K562 (cell line): ENCODE measurements around the gene CHD3. TPM values are rescaled to one million over a fixed set of nuclear protein-coding genes. Genes with fewer than 3 reads are reported as not detected.
A peak's percentile ranks its signal among the peaks of the same experiment; 100 is the strongest.

Experiments
- ATAC-seq: fragments of 200-7000 bp; cut with Tn5 transposase; 3 replicates; pipeline ENCODE4 v1.9.1; 2020; ENCODE audit warnings: moderate library complexity
- BruUV-seq: library from RNA; stranded (reverse); fragments of 400-500 nt; replicated peaks from 2 replicates; lab custom pipeline; 2021; lab: Mats Ljungman, UMichigan
- CTCF ChIA-PET: fragments of 300-600 bp; formaldehyde crosslinking; extraction: SDS; loops from one replicate; lab custom pipeline; 2021; ENCODE audit warnings: low intra/inter-chr PET ratio; lab: Yijun Ruan, JAX
- POLR2A ChIA-PET: fragments of 300-600, 350-650 bp; sonication (Branson Sonifier 250); formaldehyde crosslinking; extraction: SDS; loops from one replicate; lab custom pipeline; 2021; ENCODE audit warnings: antibody characterized with exemption, inconsistent platforms; lab: Yijun Ruan, JAX
- DNase-seq, 4 experiments: peaks; one replicate each; pipeline versions ENCODE4 v3.0.0 to v3.0.0-alpha.2; 2011 to 2018; ENCODE audit warnings: low spot score in 3 of 4, mixed read lengths in 3 of 4; ENCODE audit errors: extremely low read depth in 1 of 4
- FAIRE-seq: peaks from 2 replicates; lab custom pipeline; 2011; peaks lifted over from hg19 to GRCh38; lab: Jason Lieb, UNC
- H2AFZ ChIP-seq: 2 replicates; pipeline ENCODE4 v1.6.0; 2011; ENCODE audit warnings: low read depth, low read length, control low read depth, inconsistent platforms
- H3K27ac ChIP-seq: fragments of 200-600 bp; 3 replicates; pipeline ENCODE4 v1.8.0; 2011; ENCODE audit warnings: low read depth, mild to moderate bottlenecking, control low read depth, inconsistent platforms, low read length, moderate library complexity, mixed read lengths; ENCODE audit errors: extremely low read depth
- H3K27me3 ChIP-seq, 2 experiments: fragments of 300-600 bp in 1 of 2; 2 replicates in 1 of 2; 3 replicates in 1 of 2; pipeline versions ENCODE4 v1.6.0 to v1.8.0; 2011; ENCODE audit warnings: inconsistent platforms in 2 of 2, low read length in 2 of 2, mild to moderate bottlenecking in 1 of 2, mixed read lengths in 1 of 2, moderate library complexity in 1 of 2; ENCODE audit not compliant: control insufficient read depth in 2 of 2, insufficient read depth in 2 of 2
- H3K36me3 ChIP-seq: fragments of 300-600 bp; 3 replicates; pipeline ENCODE4 v1.8.0; 2011; ENCODE audit warnings: mild to moderate bottlenecking, low read length, inconsistent platforms; ENCODE audit not compliant: control insufficient read depth, insufficient read depth
- H3K4me1 ChIP-seq, 2 experiments: fragments of 200-600 bp in 1 of 2; replicated peaks in 1 of 2; 2 replicates in 1 of 2; 3 replicates in 1 of 2; pipeline versions ENCODE4 v1.5.1 to v1.8.0; 2011; ENCODE audit warnings: inconsistent platforms in 2 of 2, low read length in 2 of 2, mild to moderate bottlenecking in 1 of 2, mixed read lengths in 1 of 2, moderate library complexity in 1 of 2; ENCODE audit not compliant: control insufficient read depth in 2 of 2, insufficient read depth in 2 of 2
- H3K4me2 ChIP-seq: 2 replicates; pipeline ENCODE4 v1.6.1; 2011; ENCODE audit warnings: low read length, control low read depth, inconsistent platforms, mixed read lengths; ENCODE audit not compliant: insufficient read depth
- H3K4me3 ChIP-seq: fragments of 200-600 bp; sonication (generic), shearing (Covaris generic); 2 replicates; pipeline ENCODE4 v1.5.1; 2016; ENCODE audit warnings: control low read depth, inconsistent platforms
- H3K79me2 ChIP-seq: fragments of 200-600 bp; 3 replicates; pipeline ENCODE4 v1.8.0; 2011; ENCODE audit warnings: low read length, inconsistent platforms; ENCODE audit not compliant: control insufficient read depth, insufficient read depth
- H3K9ac ChIP-seq, 2 experiments: 2 replicates each; pipeline versions ENCODE4 v1.6.0 to v1.6.1; 2011; ENCODE audit warnings: low read depth in 2 of 2, low read length in 2 of 2, control low read depth in 1 of 2, inconsistent platforms in 1 of 2, mild to moderate bottlenecking in 1 of 2, mixed read lengths in 1 of 2; ENCODE audit not compliant: insufficient read depth in 1 of 2
- H3K9me1 ChIP-seq: one replicate; pipeline ENCODE4 v1.6.0; 2011; ENCODE audit warnings: inconsistent platforms, mild to moderate bottlenecking, low read length, moderate library complexity; ENCODE audit not compliant: control insufficient read depth, insufficient read depth
- H3K9me3 ChIP-seq: replicated peaks from 2 replicates; pipeline ENCODE4 v1.5.1; 2011; ENCODE audit warnings: low read depth, low read length, inconsistent platforms; ENCODE audit not compliant: control insufficient read depth, insufficient read depth
- H4K20me1 ChIP-seq: replicated peaks from 2 replicates; pipeline ENCODE4 v1.6.1; 2011; ENCODE audit warnings: low read length, inconsistent platforms, mixed read lengths; ENCODE audit not compliant: control insufficient read depth, insufficient read depth
- CBFB ChIP-seq: sonication (generic); formaldehyde crosslinking; IDR thresholded peaks from 2 replicates; pipeline ENCODE4 v1.4.0; 2020; ENCODE audit warnings: mild to moderate bottlenecking, missing genetic modification reagents
- CTBP1 ChIP-seq: fragments of 450-650 bp; IDR thresholded peaks from 2 replicates; pipeline ENCODE4 v1.6.1; 2016; ENCODE audit warnings: borderline replicate concordance
- DPF2 ChIP-seq: fragments of 450-650 bp; IDR thresholded peaks from 2 replicates; pipeline ENCODE4 v1.6.1; 2016
- GTF2E2 ChIP-seq: fragments of 200-800 bp; sonication (Bioruptor generic); IDR thresholded peaks from 2 replicates; pipeline ENCODE4 v1.6.1; 2016; ENCODE audit warnings: missing genetic modification characterization, missing compliant biosample characterization
- NFIC ChIP-seq: fragments of 450-650 bp; IDR thresholded peaks from 2 replicates; pipeline ENCODE4 v1.6.1; 2017; ENCODE audit warnings: mild to moderate bottlenecking, inconsistent platforms
- NFRKB ChIP-seq: fragments of 450-650 bp; IDR thresholded peaks from 2 replicates; pipeline ENCODE4 v1.6.1; 2016; ENCODE audit warnings: low read depth
- RBFOX2 ChIP-seq: fragments of 200-400 bp; formaldehyde crosslinking; IDR thresholded peaks from 2 replicates; pipeline ENCODE4 v1.6.1; 2017; ENCODE audit warnings: low read depth, mild to moderate bottlenecking, low read length, moderate library complexity
- SRF ChIP-seq, 2 experiments: fragments of 250-450, 450-650 bp in 1 of 2; sonication (Bioruptor Pico) in 1 of 2; sonication (generic) in 1 of 2; formaldehyde crosslinking; IDR thresholded peaks; 2 replicates each; pipeline versions ENCODE4 v1.5.0 to v1.5.1; 2020 to 2022; ENCODE audit warnings: mild to moderate bottlenecking in 1 of 2, missing genetic modification reagents in 1 of 2
- ZNF124 ChIP-seq: sonication (generic); formaldehyde crosslinking; IDR thresholded peaks from 2 replicates; pipeline ENCODE4 v1.8.1; 2022; ENCODE audit warnings: missing genetic modification reagents
- WGBS: fragments of 100-300 bp; shearing (Covaris generic); methylation state at CpG from one replicate; pipeline ENCODE4 v1.1.6; 2016; ENCODE audit warnings: low coverage, mixed read lengths; ENCODE audit not compliant: insufficient coverage; ENCODE audit errors: missing lambda C conversion rate; 5-methylcytosine and 5-hydroxymethylcytosine counted together
- in situ Hi-C: fragments of 300-500 bp; cut with MboI; formaldehyde crosslinking; loops from 4 replicates; pipeline ENCODE4 v1.15.0; 2018; ENCODE audit warnings: inconsistent platforms, mixed read lengths
- intact Hi-C: fragments of 100-400 bp; cut with micrococcal nuclease; formaldehyde crosslinking; loops from 2 replicates; pipeline ENCODE4 v1.14.2; 2022
- polyA plus RNA-seq, 8 experiments: library from polyadenylated mRNA; depleted of rRNA in 4 of 8; stranded (reverse) in 5 of 8; unstranded in 3 of 8; fragments of >200 nt; fragmentation: Nextera tagmentation in 2 of 8; fragmentation: Illumina TruSeq in 1 of 8; extraction: Ambion mirVana in 2 of 8; extraction: Trizol in 1 of 8; gene quantifications; 2 replicates each; pipeline versions ENCODE4 v1.2.1 to v1.2.3, GENCODE V29; 2011 to 2014; ENCODE audit warnings: inconsistent platforms in 1 of 8, missing spikeins in 1 of 8
- total RNA-seq, 7 experiments: library from RNA; depleted of rRNA in 6 of 7; stranded (reverse); fragments of >200 nt in 6 of 7; fragmentation: Illumina TruSeq in 2 of 7; extraction: Trizol in 2 of 7; gene quantifications; 2 replicates each; pipeline versions ENCODE4 v1.2.1 to v1.2.3, GENCODE V29; 2011 to 2021; ENCODE audit warnings: low replicate concordance in 1 of 7
- TF ChIP-seq, protein P1 (sequence below), 3 experiments: IDR thresholded peaks in 2 of 3; conservative IDR thresholded peaks in 1 of 3; 2 replicates each; pipeline ENCODE4 v1.5.1; 2011 to 2012; ENCODE audit warnings: low read length in 3 of 3, mild to moderate bottlenecking in 3 of 3, control low read depth in 2 of 3, improper control_type of control experiment in 1 of 3, inconsistent platforms in 1 of 3, low read depth in 1 of 3, mixed read lengths in 1 of 3, moderate library complexity in 1 of 3; ENCODE audit not compliant: insufficient read depth in 2 of 3
- TF ChIP-seq, protein P2 (sequence below), 2 experiments: fragments of 450-650 bp; IDR thresholded peaks; 2 replicates each; pipeline ENCODE4 v1.6.1; 2016
- TF ChIP-seq, protein P3 (sequence below), 2 experiments: fragments of 200-800 bp in 1 of 2; sonication (Bioruptor generic) in 1 of 2; sonication (generic) in 1 of 2; formaldehyde crosslinking in 1 of 2; IDR thresholded peaks in 1 of 2; conservative IDR thresholded peaks in 1 of 2; 2 replicates each; pipeline versions ENCODE4 v1.5.0 to v1.6.1; 2016 to 2020; ENCODE audit warnings: missing compliant biosample characterization in 1 of 2, missing genetic modification characterization in 1 of 2, missing genetic modification reagents in 1 of 2
- TF ChIP-seq, protein P4 (sequence below): fragments of 250-450 bp; sonication (Bioruptor Pico); IDR thresholded peaks from 2 replicates; pipeline ENCODE4 v1.8.0; 2022; ENCODE audit warnings: inconsistent platforms, mild to moderate bottlenecking, moderate library complexity, borderline replicate concordance

Gene CHD3
- total and polyA plus RNA-seq, 9 of the 15 experiments (the other 6 are each of a cell fraction or from before 2014, with no cell fraction given), result 0.39 to 38.2 (median 21.2) TPM

DNA sequence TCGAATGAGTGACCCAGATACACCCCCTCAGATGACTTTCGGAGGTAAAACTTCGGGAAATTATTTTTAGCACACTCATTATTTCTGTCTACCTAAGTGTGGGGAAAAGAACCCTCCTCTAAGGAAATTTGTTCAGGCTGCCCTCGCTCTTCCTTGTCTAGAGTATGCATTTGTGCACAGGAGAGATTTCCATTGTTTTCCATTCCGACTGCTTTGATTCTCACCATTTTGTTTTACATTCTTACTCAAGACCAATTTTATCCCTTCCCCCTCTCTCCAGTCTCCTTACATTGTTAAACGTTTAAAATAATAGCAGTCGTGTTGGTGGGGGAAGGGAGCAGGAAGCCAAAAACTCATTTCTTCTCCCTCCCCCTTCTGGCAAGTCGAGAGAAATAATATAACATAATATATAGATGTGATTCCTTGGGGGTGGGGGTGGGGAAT is 1.5 kb upstream of the CHD3 start (continued):
- TF ChIP-seq, protein P1, sequence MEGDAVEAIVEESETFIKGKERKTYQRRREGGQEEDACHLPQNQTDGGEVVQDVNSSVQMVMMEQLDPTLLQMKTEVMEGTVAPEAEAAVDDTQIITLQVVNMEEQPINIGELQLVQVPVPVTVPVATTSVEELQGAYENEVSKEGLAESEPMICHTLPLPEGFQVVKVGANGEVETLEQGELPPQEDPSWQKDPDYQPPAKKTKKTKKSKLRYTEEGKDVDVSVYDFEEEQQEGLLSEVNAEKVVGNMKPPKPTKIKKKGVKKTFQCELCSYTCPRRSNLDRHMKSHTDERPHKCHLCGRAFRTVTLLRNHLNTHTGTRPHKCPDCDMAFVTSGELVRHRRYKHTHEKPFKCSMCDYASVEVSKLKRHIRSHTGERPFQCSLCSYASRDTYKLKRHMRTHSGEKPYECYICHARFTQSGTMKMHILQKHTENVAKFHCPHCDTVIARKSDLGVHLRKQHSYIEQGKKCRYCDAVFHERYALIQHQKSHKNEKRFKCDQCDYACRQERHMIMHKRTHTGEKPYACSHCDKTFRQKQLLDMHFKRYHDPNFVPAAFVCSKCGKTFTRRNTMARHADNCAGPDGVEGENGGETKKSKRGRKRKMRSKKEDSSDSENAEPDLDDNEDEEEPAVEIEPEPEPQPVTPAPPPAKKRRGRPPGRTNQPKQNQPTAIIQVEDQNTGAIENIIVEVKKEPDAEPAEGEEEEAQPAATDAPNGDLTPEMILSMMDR (IDR thresholded peaks at IDR 0.05 in 2 of 3, conservative IDR thresholded peaks at IDR 0.05 in 1 of 3; ENCODE audit: insufficient read depth in 2 of 3, low read depth in 1 of 3, low read length in 3 of 3), result 0 out of 6 replicates have a peak, but pooled peaks of 1 of the 3 experiments have one; percentile 1
- TF ChIP-seq NFRKB (peak; percentile 44; the same call in 1 of the 2 replicates), GTF2E2 (tag) (peak; percentile 58; the same call in 1 of the 2 replicates)

DNA sequence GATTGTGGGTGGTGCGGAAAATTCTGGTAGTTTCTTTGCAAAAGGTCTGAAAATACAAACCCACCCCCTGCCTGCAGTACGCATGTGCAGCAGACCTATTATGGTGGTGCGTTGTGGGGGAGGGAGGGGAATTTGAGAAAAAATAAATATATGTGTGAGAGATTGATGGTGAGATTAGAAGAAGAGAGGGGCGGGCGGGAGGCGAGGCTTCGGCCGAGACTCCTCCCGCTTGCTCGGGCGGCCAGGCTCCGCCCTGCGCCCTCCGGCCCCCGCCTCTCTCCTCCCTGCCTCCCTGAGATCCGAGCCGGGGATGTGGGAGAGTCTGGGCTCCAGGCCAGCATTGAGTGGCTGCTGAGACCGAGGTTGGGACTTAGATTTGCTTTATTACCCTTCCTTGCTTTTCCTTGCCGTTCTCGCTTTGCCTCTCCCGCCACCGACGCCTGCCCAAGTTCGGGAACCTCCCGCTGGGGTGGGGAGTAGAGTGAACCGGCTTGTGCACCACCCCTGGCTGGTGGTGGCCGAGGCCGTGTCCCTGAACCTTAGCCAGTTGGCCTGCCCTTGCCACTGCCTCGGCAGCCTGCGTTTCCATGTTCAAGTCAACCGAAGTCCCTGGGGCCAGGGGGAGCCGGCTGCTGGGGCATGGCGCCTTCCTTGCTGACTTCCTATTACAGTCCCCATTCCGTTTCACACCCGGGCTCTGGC is 956 bp upstream of the CHD3 start:
- Histone ChIP-seq H3K4me2 (peak overlapping the region; percentile 92), H3K27me3 (no peaks in the 10 kb centered on the region), H2AFZ (peak overlapping the region; percentile 60), H3K36me3 (peaks cover 21% of the 10 kb centered on the region; the same call in 1 of the 3 replicates), H3K9me1 (peaks cover 3% of the 10 kb centered on the region), H3K9me3 (no peaks in the 10 kb centered on the region), H4K20me1 (no peaks in the 10 kb centered on the region; the same call in 1 of the 2 replicates), H3K4me3 (peak overlapping the region; percentile 66), H3K4me1 (peaks cover 21 to 31% of the 10 kb centered on the region in 2 experiments; a peak in 4 of 5 replicates), H3K27ac (peak overlapping the region; percentile 97), H3K79me2 (peaks cover 51% of the 10 kb centered on the region), H3K9ac (peak overlapping the region; percentile 86 to 87)
- ChIA-PET POLR2A (no interaction called here), CTCF (no interaction called here)
- peak; percentile 92 for FAIRE-seq
- 3% methylated on average over 16 of the region's 35 CpGs for WGBS
- no TSS peak for BruUV-seq
- in situ Hi-C loops (no loop called here), intact Hi-C loops (loop anchor here (2.0 kb wide), 1 partner anchor 31 kb away; the partner anchor contains the start of gene NAA38)
- ATAC-seq, result peak; percentile 91
- peak; percentile 81 to 92 (median 88) for DNase-seq
- peak; percentile 26; the same call in 1 of the 2 replicates for TF ChIP-seq CBFB
- TF ChIP-seq, protein P2, sequence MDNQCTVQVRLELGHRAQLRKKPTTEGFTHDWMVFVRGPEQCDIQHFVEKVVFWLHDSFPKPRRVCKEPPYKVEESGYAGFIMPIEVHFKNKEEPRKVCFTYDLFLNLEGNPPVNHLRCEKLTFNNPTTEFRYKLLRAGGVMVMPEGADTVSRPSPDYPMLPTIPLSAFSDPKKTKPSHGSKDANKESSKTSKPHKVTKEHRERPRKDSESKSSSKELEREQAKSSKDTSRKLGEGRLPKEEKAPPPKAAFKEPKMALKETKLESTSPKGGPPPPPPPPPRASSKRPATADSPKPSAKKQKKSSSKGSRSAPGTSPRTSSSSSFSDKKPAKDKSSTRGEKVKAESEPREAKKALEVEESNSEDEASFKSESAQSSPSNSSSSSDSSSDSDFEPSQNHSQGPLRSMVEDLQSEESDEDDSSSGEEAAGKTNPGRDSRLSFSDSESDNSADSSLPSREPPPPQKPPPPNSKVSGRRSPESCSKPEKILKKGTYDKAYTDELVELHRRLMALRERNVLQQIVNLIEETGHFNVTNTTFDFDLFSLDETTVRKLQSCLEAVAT (IDR thresholded peaks at IDR 0.05), result no peak
- peak in 1 of 2 experiments; percentile 62; a peak in 1 of 4 replicates for TF ChIP-seq SRF (CRISPR knock-in tag; IDR thresholded peaks at IDR 0.05)
- TF ChIP-seq, protein P3, sequence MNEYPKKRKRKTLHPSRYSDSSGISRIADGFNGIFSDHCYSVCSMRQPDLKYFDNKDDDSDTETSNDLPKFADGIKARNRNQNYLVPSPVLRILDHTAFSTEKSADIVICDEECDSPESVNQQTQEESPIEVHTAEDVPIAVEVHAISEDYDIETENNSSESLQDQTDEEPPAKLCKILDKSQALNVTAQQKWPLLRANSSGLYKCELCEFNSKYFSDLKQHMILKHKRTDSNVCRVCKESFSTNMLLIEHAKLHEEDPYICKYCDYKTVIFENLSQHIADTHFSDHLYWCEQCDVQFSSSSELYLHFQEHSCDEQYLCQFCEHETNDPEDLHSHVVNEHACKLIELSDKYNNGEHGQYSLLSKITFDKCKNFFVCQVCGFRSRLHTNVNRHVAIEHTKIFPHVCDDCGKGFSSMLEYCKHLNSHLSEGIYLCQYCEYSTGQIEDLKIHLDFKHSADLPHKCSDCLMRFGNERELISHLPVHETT (CRISPR knock-in tag; conservative IDR thresholded peaks at IDR 0.05 in 1 of 2, IDR thresholded peaks at IDR 0.05 in 1 of 2), result peak in 1 of 2 experiments; percentile 51; a peak in 1 of 4 replicates
- TF ChIP-seq CTBP1, result peak; percentile 24; the same call in 1 of the 2 replicates
- peak; percentile 58 for TF ChIP-seq RBFOX2
- TF ChIP-seq, protein P4, sequence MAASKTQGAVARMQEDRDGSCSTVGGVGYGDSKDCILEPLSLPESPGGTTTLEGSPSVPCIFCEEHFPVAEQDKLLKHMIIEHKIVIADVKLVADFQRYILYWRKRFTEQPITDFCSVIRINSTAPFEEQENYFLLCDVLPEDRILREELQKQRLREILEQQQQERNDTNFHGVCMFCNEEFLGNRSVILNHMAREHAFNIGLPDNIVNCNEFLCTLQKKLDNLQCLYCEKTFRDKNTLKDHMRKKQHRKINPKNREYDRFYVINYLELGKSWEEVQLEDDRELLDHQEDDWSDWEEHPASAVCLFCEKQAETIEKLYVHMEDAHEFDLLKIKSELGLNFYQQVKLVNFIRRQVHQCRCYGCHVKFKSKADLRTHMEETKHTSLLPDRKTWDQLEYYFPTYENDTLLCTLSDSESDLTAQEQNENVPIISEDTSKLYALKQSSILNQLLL, result no peak
- TF ChIP-seq ZNF124 (CRISPR knock-in tag), result no peak
- TF ChIP-seq NFIC, result peak; percentile 87
- TF ChIP-seq DPF2, result 0 out of 2 replicates have a peak, but pooled peaks have one; percentile 5
